Stimulated activated CD4-positive, alpha-beta T cell treated with anti-CD3 and anti-CD28 coated beads, TNF-alpha, amount 100 ng/mL, for 1 hour (primary cell): ENCODE results near the gene C3AR1.
"Not testable (repeated sequence)": the region's sequence is repeated elsewhere in the genome, so short reads cannot be mapped to it uniquely, and the experiment has no call there.

ENCODE experiments used
- DNase-seq, 3 donors: peaks; one replicate each; pipeline ENCODE4 v3.0.0-alpha.2; 2020; ENCODE audit warnings: low read depth in 3 of 3, low spot score in 1 of 3

Gene C3AR1

DNA sequence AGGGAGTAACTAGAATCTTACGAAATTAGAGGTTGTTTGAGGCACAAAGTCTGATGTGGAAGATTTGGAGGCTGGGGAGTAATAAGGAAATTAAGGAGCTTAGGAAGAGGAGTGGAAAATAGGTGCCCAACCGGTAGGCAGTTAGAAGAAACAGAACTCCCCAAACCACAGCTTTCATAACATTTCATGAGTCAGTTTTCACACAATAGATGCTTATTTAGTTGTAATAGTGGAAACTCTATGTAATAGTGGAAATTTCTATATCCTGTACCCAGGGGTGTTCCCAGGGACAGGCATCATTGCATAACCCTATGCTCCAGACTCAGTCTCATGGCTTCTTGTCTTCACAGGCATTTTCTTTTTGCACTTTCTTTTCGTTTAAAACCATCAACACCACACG is 8.3 kb downstream of the C3AR1 start:
- DNase-seq = no peak

DNA sequence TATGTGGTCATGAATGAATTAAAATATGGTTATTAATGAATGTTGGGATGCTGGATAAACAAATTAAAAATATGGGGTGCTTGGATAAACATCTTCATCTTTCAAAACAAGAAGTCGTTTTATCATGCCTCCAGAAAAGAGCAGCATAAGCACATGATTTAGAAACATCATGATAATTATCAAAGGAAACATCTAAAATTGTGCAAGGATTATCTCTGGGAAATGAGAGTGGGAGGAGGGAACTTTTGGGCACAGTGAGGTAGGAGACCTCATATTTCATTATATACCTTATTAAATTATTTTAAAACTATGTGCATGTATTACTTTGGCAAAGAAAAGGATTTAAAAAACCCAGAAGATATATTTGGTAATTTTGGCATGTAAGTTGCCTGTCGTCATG is 8.9 kb downstream of the C3AR1 start:
- no peak for DNase-seq

GRCh38 chr12:8054816-8055215 is 11.3 kb downstream of the C3AR1 start:
- no peak for DNase-seq

DNA sequence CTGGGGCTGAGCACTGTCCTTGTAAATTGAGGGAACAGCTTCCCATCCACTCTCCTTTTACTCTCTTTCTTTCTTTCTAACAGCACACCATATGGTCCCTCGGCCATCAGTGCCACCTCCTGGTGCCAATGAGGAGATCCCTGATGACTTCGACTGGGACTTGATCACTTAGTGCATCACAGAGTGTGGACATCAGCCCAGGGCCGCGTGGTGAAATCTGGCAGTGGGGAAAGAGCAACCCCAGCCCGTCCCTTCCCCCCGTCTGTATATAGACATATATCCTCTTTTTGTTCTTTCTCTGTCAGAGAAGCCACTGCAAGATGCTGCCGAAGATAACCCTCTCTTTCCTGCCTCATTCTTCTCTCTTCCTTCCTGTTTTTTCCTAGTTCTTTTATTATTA is 13.5 kb downstream of the C3AR1 start:
- no peak for DNase-seq

DNA sequence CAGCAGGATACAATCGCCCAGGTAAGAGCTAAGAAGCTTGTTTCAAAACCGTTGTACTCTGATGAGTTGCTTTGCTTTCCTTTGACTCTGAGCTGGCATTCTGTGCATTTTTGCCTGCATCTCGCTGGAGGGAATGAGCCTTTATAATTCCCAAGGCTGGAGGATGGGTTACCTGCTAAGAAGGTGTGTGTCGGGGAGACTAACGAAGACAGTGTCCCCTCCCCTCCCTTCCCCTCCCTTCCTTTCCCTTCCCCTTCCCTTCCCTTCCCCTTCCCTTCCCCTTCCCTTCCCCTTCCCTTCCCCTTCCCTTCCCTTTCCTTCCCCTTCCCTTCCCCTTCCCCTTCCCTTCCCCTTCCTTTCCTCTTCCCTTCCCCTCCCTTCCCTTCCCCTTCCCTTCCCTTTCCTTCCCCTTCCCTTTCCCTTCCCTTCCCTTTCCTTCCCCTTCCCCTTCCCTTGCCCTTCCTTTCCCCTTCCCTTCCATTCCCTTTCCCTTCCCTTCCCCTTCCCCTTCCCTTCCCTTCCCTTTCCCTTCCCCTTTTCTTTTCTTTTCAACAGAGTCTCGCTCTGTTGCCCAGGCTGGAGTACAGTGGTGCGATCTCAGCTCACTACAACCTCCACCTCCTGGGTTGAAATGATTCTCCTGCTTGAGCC is 15.4 kb downstream of the C3AR1 start:
- DNase-seq = no peak

- no peak for DNase-seq
Observed at GRCh38 chr12:8048906-8049305, 17.3 kb downstream of the C3AR1 start.

DNA sequence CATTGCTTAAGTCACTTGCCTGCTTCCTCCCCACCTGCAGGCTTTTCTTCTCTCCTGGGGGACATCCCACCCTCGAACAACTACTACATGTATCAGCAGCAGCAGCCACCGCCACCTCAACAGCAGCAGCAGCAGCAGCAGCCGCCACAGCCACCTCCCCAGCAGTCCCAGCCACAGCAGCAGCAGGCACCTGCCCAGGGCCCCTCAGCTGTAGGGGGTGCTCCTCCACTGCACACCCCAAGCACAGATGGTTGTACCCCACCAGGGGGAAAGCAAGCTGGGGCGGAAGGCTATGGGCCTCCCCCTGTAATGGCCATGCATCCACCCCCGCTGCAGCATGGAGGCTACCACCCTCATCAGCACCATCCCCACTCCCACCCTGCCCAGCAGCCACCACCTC is 18.3 kb downstream of the C3AR1 start:
- no peak for DNase-seq

GRCh38 chr12:8045952-8046944 is 19.9 kb downstream of the C3AR1 start:
- peak; percentile 57 to 80 (median 74) for DNase-seq

- DNase-seq = no peak
Observed at GRCh38 chr12:8040791-8041190, 25.4 kb downstream of the C3AR1 start.

GRCh38 chr12:8038659-8039114 is 27.5 kb downstream of the C3AR1 start:
- peak in 1 of 3 donors; percentile 5 for DNase-seq

DNA sequence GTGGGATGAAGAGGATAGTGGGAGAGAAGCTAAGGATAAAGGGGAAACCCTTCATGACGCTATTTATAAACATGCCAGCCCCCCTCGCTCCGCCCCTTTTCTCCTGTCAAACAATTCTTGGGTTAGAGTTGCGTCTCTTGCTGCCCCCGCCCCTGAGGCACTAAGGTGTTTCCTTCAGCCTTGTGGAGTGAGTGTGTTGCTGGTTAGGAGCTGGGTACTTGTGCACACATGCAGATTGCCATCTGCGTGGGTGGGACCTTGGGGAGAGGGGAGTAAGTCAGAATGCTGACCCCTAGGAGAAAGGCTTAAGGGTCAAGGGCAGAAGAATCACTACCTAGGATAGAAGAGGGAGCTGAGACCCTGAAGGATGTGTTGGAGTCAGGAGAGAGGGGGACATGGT is 28.2 kb downstream of the C3AR1 start:
- no peak for DNase-seq

DNA sequence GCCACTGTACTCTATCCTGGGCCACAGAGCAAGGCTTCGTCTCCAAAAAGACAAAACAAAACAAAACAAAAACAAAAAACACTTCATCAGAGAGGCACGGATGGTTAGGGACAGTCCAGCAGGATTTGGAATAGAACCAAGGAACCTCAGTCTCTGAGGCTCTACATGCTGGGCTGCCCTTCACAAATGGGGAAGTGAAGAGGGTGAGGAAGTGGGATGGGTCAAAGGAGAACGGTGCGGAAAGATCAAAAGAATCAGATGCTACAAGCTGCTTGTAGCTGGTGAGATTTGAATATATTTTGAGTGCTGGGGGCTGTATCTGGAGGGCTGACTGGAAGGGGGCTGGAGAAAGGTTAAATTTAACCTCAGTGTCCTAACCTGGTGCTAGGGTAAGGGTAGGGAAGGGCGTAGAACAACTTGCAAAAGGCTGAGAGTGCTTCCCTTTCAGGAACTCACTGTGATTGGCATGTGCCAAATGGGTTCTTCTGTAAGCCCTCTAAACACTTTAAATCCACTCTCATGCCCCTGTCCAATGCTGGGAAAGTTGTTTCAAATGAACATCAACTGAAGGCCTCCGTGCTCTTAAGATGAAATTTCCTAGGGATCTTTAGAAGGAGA is 29.0 kb downstream of the C3AR1 start:
- no peak for DNase-seq

GRCh38 chr12:8036346-8036745 is 29.8 kb downstream of the C3AR1 start:
- DNase-seq = no peak

- no peak for DNase-seq
Observed at GRCh38 chr12:8035440-8036010, 30.6 kb downstream of the C3AR1 start.

- no peak for DNase-seq
Observed at GRCh38 chr12:8034802-8035201, 31.4 kb downstream of the C3AR1 start.

- DNase-seq = peak in 1 of 3 donors; percentile 14
Observed at GRCh38 chr12:8033153-8034044, 32.8 kb downstream of the C3AR1 start.

- peak; percentile 61 to 77 (median 67) for DNase-seq
Observed at GRCh38 chr12:8032242-8033152, 33.7 kb downstream of the C3AR1 start, which contains the start of gene FOXJ2. TSS of gene FOXJ2 (plus strand) at chr12:8032716. CDS start at chr12:8039833, 7,117 bp downstream.

DNA sequence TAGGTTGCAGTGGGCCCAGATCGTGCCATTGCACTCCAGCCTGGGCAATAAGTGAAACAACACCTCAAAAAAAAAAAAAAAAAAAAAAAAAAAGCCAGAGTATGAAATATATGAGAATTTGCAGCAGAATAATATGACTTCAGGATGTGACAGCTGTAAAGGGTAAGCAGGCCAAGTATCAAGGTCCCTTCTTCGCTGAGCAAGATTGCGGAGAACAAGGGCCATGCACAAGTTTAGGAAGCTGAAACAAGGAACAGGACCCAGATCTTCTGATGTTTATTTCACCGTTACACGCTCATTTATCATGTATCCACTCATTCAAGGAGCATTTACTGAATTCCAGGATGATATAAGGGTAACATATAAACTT is 34.3 kb downstream of the C3AR1 start:
- DNase-seq = no peak

DNA sequence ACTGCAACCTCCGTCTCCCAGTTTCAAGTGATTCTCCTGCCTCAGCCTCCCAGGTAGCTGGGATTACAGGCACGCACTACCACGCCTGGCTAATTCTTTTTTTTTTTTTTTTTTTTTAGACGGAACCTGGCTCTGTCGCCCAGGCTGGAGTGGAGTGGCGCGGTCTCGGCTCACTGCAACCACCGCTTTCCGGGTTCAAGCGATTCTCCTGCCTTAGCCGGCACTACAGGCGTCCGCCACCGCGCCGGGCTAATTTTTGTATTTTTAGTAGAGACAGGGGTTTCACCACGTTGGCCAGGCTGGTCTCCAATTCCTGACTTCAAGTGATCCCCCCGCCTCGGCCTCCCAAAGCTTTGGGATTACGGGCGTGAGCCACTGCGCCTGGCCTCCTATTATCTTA is 35.1 kb downstream of the C3AR1 start:
- not testable (repeated sequence) for DNase-seq
